Hematopoietic multipotent progenitor cell treated with erythropoietin and hydrocortisone succinate and interleukin-3 and kit ligand, for 6 days (in vitro differentiated cells): ENCODE results near the gene SUMF2.
"Not testable (repeated sequence)": the region's sequence is repeated elsewhere in the genome, so short reads cannot be mapped to it uniquely, and the experiment has no call there.

Experiments used
- DNase-seq: peaks from one replicate; pipeline ENCODE4 v3.0.0-alpha.2; 2015

Gene SUMF2

GRCh38 chr7:56110611-56111010, 46.5 kb downstream of the SUMF2 start:
- no peak for DNase-seq

- not testable (repeated sequence) for DNase-seq
Measured at GRCh38 chr7:56112244-56112643, 48.2 kb downstream of the SUMF2 start.

GRCh38 chr7:56115852-56116538, 51.9 kb downstream of the SUMF2 start, which contains the start of gene NUPR2:
NUPR2 (minus strand) TSS chr7:56116417; CDS start chr7:56116314, 103 bp downstream.
- DNase-seq: no peak

- no peak for DNase-seq
Measured at GRCh38 chr7:56121440-56121839, 57.4 kb downstream of the SUMF2 start.

GRCh38 chr7:56124981-56125380, 60.9 kb downstream of the SUMF2 start:
- no peak for DNase-seq

- DNase-seq: no peak
Measured at GRCh38 chr7:56125831-56126230, 61.7 kb downstream of the SUMF2 start.

GRCh38 chr7:56127241-56127975, 63.3 kb downstream of the SUMF2 start:
- no peak for DNase-seq
